ENCODE results near the gene SPINK9. TPM values are rescaled to one million over a fixed set of nuclear protein-coding genes. Genes with fewer than 3 reads are reported as not detected.
A peak's percentile ranks its signal among the peaks of the same experiment; 100 is the strongest.

The SPINK9 gene

DNA sequence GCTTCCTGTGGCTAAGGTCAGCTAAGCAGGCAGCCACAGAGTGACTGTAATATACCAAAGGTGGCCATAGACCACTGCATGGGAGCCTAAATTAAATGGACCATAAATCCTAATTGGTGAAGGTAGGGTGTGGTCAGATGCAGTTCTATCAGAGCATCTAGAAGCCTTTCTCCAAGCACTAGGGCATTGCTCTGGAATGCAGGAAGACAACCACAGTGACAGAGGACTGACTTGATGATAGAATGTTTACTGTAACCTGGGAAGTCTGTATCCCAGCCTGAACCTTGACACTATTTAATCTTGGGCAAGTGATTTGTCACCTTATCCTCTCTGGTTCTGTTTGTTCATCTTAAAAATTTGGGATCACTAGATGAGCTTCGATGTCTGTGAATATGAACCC is 50.7 kb downstream of the SPINK9 start:
- 98% methylated on average over 1 of the region's 1 CpG for WGBS
- no peak overlapping the region for H2BK5ac ChIP-seq (ENCODE audit: low read depth, low read length, poor library complexity, severe bottlenecking)
- no peak overlapping the region for H2BK120ac ChIP-seq (ENCODE audit: low read depth, low read length)

DNA sequence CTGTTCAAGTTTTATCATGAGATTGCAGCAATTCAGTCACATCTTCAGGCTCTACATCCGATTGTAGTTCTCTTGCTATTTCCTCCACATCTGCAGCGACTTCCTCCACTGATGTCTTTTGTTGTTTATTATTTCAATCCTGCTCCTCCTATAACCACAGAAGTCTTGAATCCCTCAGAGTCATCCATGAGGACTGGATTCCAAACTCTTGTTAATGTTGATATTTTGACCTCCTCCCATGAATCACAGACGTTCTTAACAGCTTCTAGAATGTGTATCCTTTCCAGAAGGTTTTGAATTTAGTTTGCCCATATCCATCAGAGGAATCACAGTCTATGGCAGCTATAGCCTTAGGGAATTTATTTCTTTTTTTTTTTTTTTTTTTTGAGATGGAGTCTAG is 52.0 kb downstream of the SPINK9 start:
- Histone ChIP-seq H4K8ac (ENCODE audit: low read length) (no peak overlapping the region), H3K4me3 (ENCODE audit: insufficient read depth in 1 of 2, low read depth in 1 of 2, low read length in 2 of 2) (no peak overlapping the region), H3K27me3 (ENCODE audit: control insufficient read depth in 1 of 2, insufficient read depth in 1 of 2, low read length in 2 of 2) (no peaks in the 10 kb centered on the region), H2AK5ac (ENCODE audit: low read length, severe bottlenecking) (no peak overlapping the region), H2AFZ (ENCODE audit: low read depth, low read length) (no peak overlapping the region), H3K9ac (ENCODE audit: low read length) (no peak overlapping the region), H2BK120ac (ENCODE audit: low read depth, low read length) (no peak overlapping the region), H3K4ac (ENCODE audit: low read depth in 1 of 2, low read length in 2 of 2) (no peak overlapping the region), H3K9me3 (ENCODE audit: control insufficient read depth, low read length) (no peaks in the 10 kb centered on the region), H4K91ac (ENCODE audit: low read length) (no peak overlapping the region), H3K4me1 (ENCODE audit: control insufficient read depth, insufficient read depth, low read depth, low read length) (no peaks in the 10 kb centered on the region), H3K79me1 (replicated peaks; ENCODE audit: low read length, poor library complexity, severe bottlenecking) (peaks cover 2% of the 10 kb centered on the region), H3K4me2 (ENCODE audit: low read length, poor library complexity, severe bottlenecking) (peak overlapping the region; percentile 16), H2BK12ac (ENCODE audit: low read length in 2 of 2) (no peak overlapping the region), H3K14ac (ENCODE audit: low read length in 2 of 2) (no peak overlapping the region), H2BK5ac (ENCODE audit: low read depth, low read length, poor library complexity, severe bottlenecking) (no peak overlapping the region), H3K18ac (ENCODE audit: low read depth in 1 of 2, low read length in 2 of 2) (no peak overlapping the region), H3K36me3 (ENCODE audit: control insufficient read depth in 1 of 2, insufficient read depth in 2 of 2, low read depth in 1 of 2, low read length in 2 of 2) (peaks cover 0 to 25% of the 10 kb centered on the region in 2 experiments), H2BK15ac (ENCODE audit: low read depth, poor library complexity, severe bottlenecking) (no peak overlapping the region), H3K27ac (ENCODE audit: low read length, poor library complexity, severe bottlenecking) (no peak overlapping the region), H3K23ac (ENCODE audit: low read length in 2 of 2) (no peak overlapping the region)
- WGBS = 5% methylated on average over 3 of the region's 3 CpGs
- DNase-seq = peak; percentile 92

More for the DNA sequence above, 50.7 kb downstream of the SPINK9 start:
- peak overlapping the region; percentile 19 for H4K8ac ChIP-seq (ENCODE audit: low read length)
- H3K4me2 ChIP-seq (ENCODE audit: low read length, poor library complexity, severe bottlenecking) = no peak overlapping the region
- peak overlapping the region in 1 of 2 experiments; percentile 26 for H3K18ac ChIP-seq (ENCODE audit: low read depth in 1 of 2, low read length in 2 of 2)
- peak overlapping the region; percentile 35 to 53 for H3K4ac ChIP-seq (ENCODE audit: low read depth in 1 of 2, low read length in 2 of 2)
- H3K79me1 ChIP-seq (replicated peaks; ENCODE audit: low read length, poor library complexity, severe bottlenecking) = peaks cover 2% of the 10 kb centered on the region
- no peak overlapping the region for H2AFZ ChIP-seq (ENCODE audit: low read depth, low read length)
- DNase-seq = peak; percentile 24
- no peaks in the 10 kb centered on the region for H3K27me3 ChIP-seq (ENCODE audit: control insufficient read depth in 1 of 2, insufficient read depth in 1 of 2, low read length in 2 of 2)
- no peak overlapping the region for H3K27ac ChIP-seq (ENCODE audit: low read length, poor library complexity, severe bottlenecking)
- no peak overlapping the region for H3K23ac ChIP-seq (ENCODE audit: low read length in 2 of 2)
- H3K4me3 ChIP-seq (ENCODE audit: insufficient read depth in 1 of 2, low read depth in 1 of 2, low read length in 2 of 2) = peak overlapping the region in 1 of 2 experiments; percentile 98
- no peak overlapping the region for H2AK5ac ChIP-seq (ENCODE audit: low read length, severe bottlenecking)
- peak overlapping the region in 1 of 2 experiments; percentile 92 for H2BK12ac ChIP-seq (ENCODE audit: low read length in 2 of 2)
- peaks cover 0 to 25% of the 10 kb centered on the region in 2 experiments for H3K36me3 ChIP-seq (ENCODE audit: control insufficient read depth in 1 of 2, insufficient read depth in 2 of 2, low read depth in 1 of 2, low read length in 2 of 2)
- no peaks in the 10 kb centered on the region for H3K9me3 ChIP-seq (ENCODE audit: control insufficient read depth, low read length)
- no peaks in the 10 kb centered on the region for H3K4me1 ChIP-seq (ENCODE audit: control insufficient read depth, insufficient read depth, low read depth, low read length)
- H3K9ac ChIP-seq (ENCODE audit: low read length) = peak overlapping the region; percentile 98
- no peak overlapping the region for H3K14ac ChIP-seq (ENCODE audit: low read length in 2 of 2)
- H2BK15ac ChIP-seq (ENCODE audit: low read depth, poor library complexity, severe bottlenecking) = no peak overlapping the region
- peak overlapping the region; percentile 36 for H4K91ac ChIP-seq (ENCODE audit: low read length)

DNA sequence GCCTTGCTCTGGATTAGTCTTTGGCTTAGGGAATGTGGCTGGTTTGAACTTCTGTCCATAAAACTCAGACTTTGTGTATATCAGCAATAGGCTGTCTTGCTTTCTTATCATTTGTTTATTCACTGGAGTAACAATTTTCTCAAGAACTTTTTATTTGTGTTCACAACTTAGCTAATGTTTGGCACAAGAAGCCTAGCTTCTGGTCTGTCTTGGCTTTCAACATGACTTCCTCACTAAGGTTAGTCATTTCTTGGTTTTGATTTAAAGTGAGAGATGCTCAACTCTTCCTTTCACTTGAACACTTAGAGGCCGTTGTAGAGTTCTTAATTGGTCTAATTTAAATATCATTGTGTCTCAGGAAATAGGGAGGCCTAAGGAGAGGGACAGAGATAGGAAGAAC is 53.3 kb downstream of the SPINK9 start:
- Histone ChIP-seq H3K18ac (ENCODE audit: low read depth in 1 of 2, low read length in 2 of 2) (peak overlapping the region in 1 of 2 experiments; percentile 43), H2AK5ac (ENCODE audit: low read length, severe bottlenecking) (no peak overlapping the region), H3K27ac (ENCODE audit: low read length, poor library complexity, severe bottlenecking) (no peak overlapping the region), H3K9me3 (ENCODE audit: control insufficient read depth, low read length) (no peaks in the 10 kb centered on the region), H2AFZ (ENCODE audit: low read depth, low read length) (no peak overlapping the region), H3K14ac (ENCODE audit: low read length in 2 of 2) (no peak overlapping the region), H4K8ac (ENCODE audit: low read length) (no peak overlapping the region), H3K27me3 (ENCODE audit: control insufficient read depth in 1 of 2, insufficient read depth in 1 of 2, low read length in 2 of 2) (no peaks in the 10 kb centered on the region), H2BK12ac (ENCODE audit: low read length in 2 of 2) (no peak overlapping the region), H3K9ac (ENCODE audit: low read length) (no peak overlapping the region), H4K91ac (ENCODE audit: low read length) (no peak overlapping the region), H3K23ac (ENCODE audit: low read length in 2 of 2) (no peak overlapping the region), H2BK15ac (ENCODE audit: low read depth, poor library complexity, severe bottlenecking) (no peak overlapping the region), H3K4me1 (ENCODE audit: control insufficient read depth, insufficient read depth, low read depth, low read length) (no peaks in the 10 kb centered on the region), H3K4me3 (ENCODE audit: insufficient read depth in 1 of 2, low read depth in 1 of 2, low read length in 2 of 2) (no peak overlapping the region), H3K4ac (ENCODE audit: low read depth in 1 of 2, low read length in 2 of 2) (no peak overlapping the region), H3K36me3 (ENCODE audit: control insufficient read depth in 1 of 2, insufficient read depth in 2 of 2, low read depth in 1 of 2, low read length in 2 of 2) (peaks cover 0 to 28% of the 10 kb centered on the region in 2 experiments), H3K4me2 (ENCODE audit: low read length, poor library complexity, severe bottlenecking) (no peak overlapping the region), H2BK5ac (ENCODE audit: low read depth, low read length, poor library complexity, severe bottlenecking) (no peak overlapping the region), H2BK120ac (ENCODE audit: low read depth, low read length) (no peak overlapping the region), H3K79me1 (replicated peaks; ENCODE audit: low read length, poor library complexity, severe bottlenecking) (peaks cover 3% of the 10 kb centered on the region)
- DNase-seq = peak; percentile 80
- no CpG with 5 or more reads among the region's 1 CpG for WGBS

Small RNA genes within 50 kb of the gene (small RNA-seq; reads per million reads assigned to genes)
- not detected for gene RF00017 (ENCODE audit: low read depth)

All from mesenchymal stem cell (in vitro differentiated cells and primary cell).